Type B pancreatic cell (in vitro differentiated cells): Measurements from ENCODE around the gene UBALD1. TPM values are rescaled to one million over a fixed set of nuclear protein-coding genes. Genes with fewer than 3 reads are reported as not detected.

Experiments used
- DNase-seq: peaks from one replicate; pipeline ENCODE4 v3.0.0; 2021; ENCODE audit warnings: mixed read lengths; ENCODE audit not compliant: unreplicated experiment; ENCODE audit errors: extremely low spot score
- H3K27ac Mint-ChIP-seq: 2 replicates; pipeline ENCODE4 v1.8.0; 2021; ENCODE audit warnings: mild to moderate bottlenecking, mixed read lengths
- H3K27me3 Mint-ChIP-seq: 2 replicates; pipeline ENCODE4 v1.8.0; 2021; ENCODE audit warnings: mixed read lengths
- H3K36me3 Mint-ChIP-seq: 2 replicates; pipeline ENCODE4 v1.8.0; 2021; ENCODE audit warnings: mixed read lengths
- H3K4me1 Mint-ChIP-seq: one replicate; pipeline ENCODE4 v1.8.0; 2021; ENCODE audit warnings: mixed read lengths; ENCODE audit not compliant: unreplicated experiment
- H3K4me3 Mint-ChIP-seq: 2 replicates; pipeline ENCODE4 v1.8.0; 2021; ENCODE audit warnings: mild to moderate bottlenecking, mixed read lengths
- H3K9me3 Mint-ChIP-seq: 2 replicates; pipeline ENCODE4 v1.8.0; 2021; ENCODE audit warnings: mixed read lengths
- CTCF ChIP-seq: fragments of 200-600 bp; sonication (generic); conservative IDR thresholded peaks from 2 replicates; pipeline ENCODE4 v1.5.0; 2021; ENCODE audit warnings: antibody characterized with exemption, mild to moderate bottlenecking
- total RNA-seq: library from RNA; stranded (reverse); gene quantifications from 2 replicates; pipeline ENCODE4 v1.2.1, GENCODE V29; 2021; ENCODE audit warnings: low replicate concordance

UBALD1 gene
- total RNA-seq, 1 donor from 2014 or later = 49.2 TPM

GRCh38 chr16:4625560-4626159 is 11.0 kb upstream of the UBALD1 start:
- H3K4me3 Mint-ChIP-seq = peak overlapping the region; percentile 100
- DNase-seq = no peak
- H3K27ac Mint-ChIP-seq = peak overlapping the region; percentile 98
- TF ChIP-seq CTCF = no peak
- H3K9me3 Mint-ChIP-seq = no peaks in the 10 kb centered on the region
- peaks cover 20% of the 10 kb centered on the region for H3K4me1 Mint-ChIP-seq
- peaks cover 11% of the 10 kb centered on the region for H3K36me3 Mint-ChIP-seq
- H3K27me3 Mint-ChIP-seq = no peaks in the 10 kb centered on the region

- no peak for DNase-seq
- H3K9me3 Mint-ChIP-seq = no peaks in the 10 kb centered on the region
- peak overlapping the region; percentile 98 for H3K27ac Mint-ChIP-seq
- H3K4me1 Mint-ChIP-seq = peaks cover 24% of the 10 kb centered on the region
- no peak for TF ChIP-seq CTCF
- no peaks in the 10 kb centered on the region for H3K27me3 Mint-ChIP-seq
- H3K4me3 Mint-ChIP-seq = peak overlapping the region; percentile 100
- peaks cover 11% of the 10 kb centered on the region for H3K36me3 Mint-ChIP-seq
Measured at GRCh38 chr16:4624827-4625559, 10.3 kb upstream of the UBALD1 start.

- Mint-ChIP-seq H3K36me3 (peaks cover 9% of the 10 kb centered on the region), H3K4me3 (peak within 1 kb of the TSS; percentile 100), H3K27ac (peak within 1 kb of the TSS; percentile 98), H3K4me1 (peaks cover 24% of the 10 kb centered on the region), H3K9me3 (no peaks in the 10 kb centered on the region), H3K27me3 (no peaks in the 10 kb centered on the region)
- TF ChIP-seq CTCF = peak; percentile 99
- peak; percentile 95 for DNase-seq
Measured at GRCh38 chr16:4624015-4624826, 9.5 kb upstream of the UBALD1 start, which contains the start of gene MGRN1. MGRN1 (plus strand) TSS chr16:4624826; CDS start chr16:4624961, 135 bp downstream.

- H3K4me1 Mint-ChIP-seq = peaks cover 25% of the 10 kb centered on the region
- H3K9me3 Mint-ChIP-seq = no peaks in the 10 kb centered on the region
- TF ChIP-seq CTCF = no peak
- H3K27ac Mint-ChIP-seq = peak overlapping the region; percentile 97
- H3K27me3 Mint-ChIP-seq = no peaks in the 10 kb centered on the region
- peaks cover 5% of the 10 kb centered on the region for H3K36me3 Mint-ChIP-seq
- no peak for DNase-seq
- peak overlapping the region; percentile 90 for H3K4me3 Mint-ChIP-seq
Measured at GRCh38 chr16:4623593-4623992, 8.9 kb upstream of the UBALD1 start.

- Mint-ChIP-seq H3K27ac (peak overlapping the region; percentile 100), H3K9me3 (no peaks in the 10 kb centered on the region), H3K4me3 (peak overlapping the region; percentile 98), H3K27me3 (no peaks in the 10 kb centered on the region), H3K4me1 (peaks cover 19% of the 10 kb centered on the region), H3K36me3 (no peaks in the 10 kb centered on the region)
- no peak for TF ChIP-seq CTCF
- no peak for DNase-seq
Measured at GRCh38 chr16:4618645-4619418, 4.1 kb upstream of the UBALD1 start.
